Activated B cell treated with CpG ODN at 0.5 μM for 24 hours (primary cell): Measurements from ENCODE around the gene SMCO3. TPM values are rescaled to one million over a fixed set of nuclear protein-coding genes. Genes with fewer than 3 reads are reported as not detected.

Experiments used
- ATAC-seq: fragments of 200-7000 bp; cut with Tn5 transposase; one replicate; pipeline ENCODE4 v1.10.0; 2021; ENCODE audit warnings: low read depth, mild to moderate bottlenecking, moderate library complexity
- CTCF ChIA-PET: fragments of 350-600 bp; sonication (Branson Sonifier 250); formaldehyde crosslinking; loops from one replicate; lab custom pipeline; 2021; ENCODE audit warnings: antibody characterized with exemption; lab: Charles Lee
- POLR2A ChIA-PET: fragments of 350-600 bp; sonication (Branson Sonifier 250); formaldehyde crosslinking; loops from one replicate; lab custom pipeline; 2021; ENCODE audit warnings: antibody characterized with exemption; lab: Charles Lee
- DNase-seq: peaks from one replicate; pipeline ENCODE4 v3.0.0; 2022
- H3K27ac Mint-ChIP-seq: one replicate; pipeline ENCODE4 v1.8.0; 2020; ENCODE audit warnings: mixed read lengths
- H3K27me3 Mint-ChIP-seq: one replicate; pipeline ENCODE4 v1.8.0; 2021; ENCODE audit warnings: mixed read lengths
- H3K36me3 Mint-ChIP-seq: one replicate; pipeline ENCODE4 v1.8.0; 2021; ENCODE audit warnings: low read depth, mixed read lengths
- H3K4me1 Mint-ChIP-seq: one replicate; pipeline ENCODE4 v1.8.0; 2021; ENCODE audit warnings: mixed read lengths
- H3K4me3 Mint-ChIP-seq: one replicate; pipeline ENCODE4 v1.8.0; 2020; ENCODE audit warnings: mild to moderate bottlenecking, mixed read lengths
- H3K9me3 Mint-ChIP-seq: one replicate; pipeline ENCODE4 v1.8.0; 2020; ENCODE audit warnings: mixed read lengths
- CTCF ChIP-seq: fragments of 200-600 bp; IDR thresholded peaks from one replicate; pipeline ENCODE4 v1.8.0; 2022; ENCODE audit warnings: antibody characterized with exemption, mild to moderate bottlenecking
- intact Hi-C: fragments of 100-400 bp; cut with micrococcal nuclease; formaldehyde crosslinking; loops from one replicate; pipeline ENCODE4 v1.15.1; 2024
- total RNA-seq: library from RNA; stranded (reverse); gene quantifications from 2 replicates; pipeline ENCODE4 v1.2.3, GENCODE V29; 2022

SMCO3 gene
- total RNA-seq, 1 donor from 2014 or later = not detected

- Mint-ChIP-seq H3K4me1 (peaks cover 39% of the 10 kb centered on the region), H3K9me3 (no peaks in the 10 kb centered on the region), H3K4me3 (peak overlapping the region; percentile 98), H3K27me3 (no peaks in the 10 kb centered on the region), H3K36me3 (peaks cover 13% of the 10 kb centered on the region), H3K27ac (peak overlapping the region; percentile 94)
- intact Hi-C loops = loop anchor here (2.0 kb wide), 1 partner anchor 555 kb away; no protein-coding TSS in a partner anchor
- DNase-seq = no peak
- POLR2A ChIA-PET = interaction anchor here (1.4 to 8.2 kb wide), 4 partner anchors 8 to 184 kb away, joined by 5 to 98 read pairs (median 42); partner anchors contain the start of genes ARHGDIB, C12orf60 and WBP11
- ATAC-seq = no peak
- CTCF ChIA-PET = interaction anchor here (0.9 to 1.2 kb wide), 3 partner anchors 52 to 219 kb away, joined by 3 read pairs; no protein-coding TSS in a partner anchor
- TF ChIP-seq CTCF = no peak
Measured at GRCh38 chr12:14775636-14775980, 38.4 kb downstream of the SMCO3 start.

- ChIA-PET CTCF (interaction anchor here (1.1 to 1.2 kb wide), 2 partner anchors 51 to 219 kb away, joined by 3 read pairs; no protein-coding TSS in a partner anchor), POLR2A (interaction anchor here (0.6 to 8.2 kb wide), 14 partner anchors 9 to 410 kb away, joined by 3 to 98 read pairs (median 6); partner anchors contain the start of genes ARHGDIB, ATF7IP, C12orf60 and WBP11)
- Mint-ChIP-seq H3K27ac (peak overlapping the region; percentile 94), H3K9me3 (no peaks in the 10 kb centered on the region), H3K4me1 (peaks cover 39% of the 10 kb centered on the region), H3K4me3 (peak overlapping the region; percentile 98), H3K27me3 (no peaks in the 10 kb centered on the region), H3K36me3 (peaks cover 19% of the 10 kb centered on the region)
- no peak for TF ChIP-seq CTCF
- intact Hi-C loops = loop anchor here (1.0 to 5.0 kb wide), 9 partner anchors 8 to 1963 kb away; partner anchors contain the start of genes ARHGDIB, C12orf60, DDX47 and EPS8
- ATAC-seq (no peak), DNase-seq (peak; percentile 34)
Measured at GRCh38 chr12:14774906-14775635, 38.9 kb downstream of the SMCO3 start.

- Mint-ChIP-seq H3K9me3 (no peaks in the 10 kb centered on the region), H3K36me3 (peaks cover 25% of the 10 kb centered on the region), H3K27ac (peak overlapping the region; percentile 94), H3K4me1 (peaks cover 44% of the 10 kb centered on the region), H3K4me3 (peak overlapping the region; percentile 98), H3K27me3 (no peaks in the 10 kb centered on the region)
- intact Hi-C loops = loop anchor here (1.0 to 5.0 kb wide), 9 partner anchors 9 to 1962 kb away; partner anchors contain the start of genes ARHGDIB, C12orf60, DDX47 and EPS8
- ChIA-PET CTCF (interaction anchor here (1.1 to 1.3 kb wide), 4 partner anchors 31 to 220 kb away, joined by 3 read pairs; no protein-coding TSS in a partner anchor), POLR2A (interaction anchor here (0.6 to 8.2 kb wide), 20 partner anchors 10 to 589 kb away, joined by 3 to 98 read pairs (median 6); partner anchors contain the start of genes ARHGDIB, ATF7IP, C12orf60 and WBP11)
- peak; percentile 63 for ATAC-seq
- DNase-seq = peak; percentile 76
- no peak for TF ChIP-seq CTCF
Measured at GRCh38 chr12:14774074-14774905, 39.7 kb downstream of the SMCO3 start.

- peak overlapping the region; percentile 94 for H3K27ac Mint-ChIP-seq
Measured at GRCh38 chr12:14773685-14774073, 40.3 kb downstream of the SMCO3 start.

More at GRCh38 chr12:14773685-14774073, 40.3 kb downstream of the SMCO3 start:
- H3K4me1 Mint-ChIP-seq = peaks cover 49% of the 10 kb centered on the region
- ATAC-seq (peak; percentile 9), DNase-seq (peak; percentile 52)
- POLR2A ChIA-PET = interaction anchor here (0.7 to 8.2 kb wide), 16 partner anchors 8 to 588 kb away, joined by 3 to 98 read pairs (median 6); partner anchors contain the start of genes ARHGDIB, ATF7IP, C12orf60 and WBP11
- CTCF ChIA-PET = interaction anchor here (1.1 to 1.3 kb wide), 2 partner anchors 31 to 57 kb away, joined by 3 read pairs; no protein-coding TSS in a partner anchor
- intact Hi-C loops = loop anchor here (1.0 to 5.0 kb wide), 9 partner anchors 10 to 1961 kb away; partner anchors contain the start of genes ARHGDIB, C12orf60, DDX47 and EPS8
- no peaks in the 10 kb centered on the region for H3K9me3 Mint-ChIP-seq
- no peak for TF ChIP-seq CTCF
- no peaks in the 10 kb centered on the region for H3K27me3 Mint-ChIP-seq
- peak overlapping the region; percentile 98 for H3K4me3 Mint-ChIP-seq
- H3K36me3 Mint-ChIP-seq = peaks cover 28% of the 10 kb centered on the region
